GM03348 (cell line): ENCODE results near the gene RNF44.
A peak's percentile ranks its signal among the peaks of the same experiment; 100 is the strongest.
"Not testable (repeated sequence)": the region's sequence is repeated elsewhere in the genome, so short reads cannot be mapped to it uniquely, and the experiment has no call there.

ENCODE experiments used
- DNase-seq: peaks from one replicate; pipeline ENCODE4 v3.0.0; 2012; ENCODE audit warnings: low spot score

Gene RNF44

GRCh38 chr5:176519810-176520720 lies 17.1 kb downstream of the RNF44 start:
- DNase-seq: no peak

DNA sequence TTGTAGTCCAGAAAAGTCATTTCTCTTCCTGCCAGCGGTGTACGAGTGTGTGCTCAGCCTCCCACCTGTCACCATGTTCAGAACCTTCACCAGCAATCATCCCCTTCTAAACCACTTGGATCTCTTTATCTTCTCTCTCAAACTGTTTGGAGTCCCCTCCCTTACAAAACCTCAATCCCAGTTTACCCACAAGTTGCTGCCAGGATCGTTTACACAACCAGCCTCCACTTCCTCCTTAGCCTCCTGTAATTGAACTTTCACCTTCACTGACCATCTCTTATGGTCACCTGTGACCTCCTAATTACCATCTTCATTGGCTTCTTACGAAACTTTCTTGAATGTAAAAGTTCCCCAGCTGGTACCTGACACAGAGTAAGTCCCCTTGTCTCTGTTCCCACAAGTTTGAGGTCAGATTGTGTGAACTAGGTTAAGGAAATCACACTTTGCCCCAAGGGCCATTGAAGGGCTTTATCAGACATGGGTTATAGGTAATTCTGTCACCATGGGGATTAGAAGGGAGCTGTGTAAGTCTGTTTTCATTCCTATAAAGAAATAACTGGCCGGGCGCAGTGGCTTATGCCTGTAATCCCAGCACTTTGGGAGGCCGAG lies 20.0 kb downstream of the RNF44 start:
- DNase-seq: no peak

DNA sequence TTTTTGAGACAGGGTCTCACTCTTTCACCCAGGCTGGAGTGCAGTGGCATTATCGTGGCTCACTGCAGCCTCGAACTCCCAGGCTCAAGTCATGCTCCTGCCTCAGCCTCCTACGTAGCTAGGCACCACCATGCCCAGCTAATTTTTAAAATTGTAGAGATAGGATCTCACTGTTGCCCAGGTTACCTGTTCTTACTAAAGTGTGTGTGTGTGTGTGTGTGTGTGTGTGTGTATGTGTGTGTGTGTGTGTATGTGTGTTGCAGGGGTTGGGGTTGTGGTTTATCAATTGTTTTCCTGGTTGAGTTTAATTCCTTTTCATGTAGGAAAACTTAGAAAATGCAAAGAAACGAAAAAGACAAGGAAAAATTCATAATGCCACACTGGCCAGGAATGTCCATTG lies 21.8 kb downstream of the RNF44 start:
- DNase-seq: no peak

GRCh38 chr5:176514244-176514950 lies 22.8 kb downstream of the RNF44 start:
- no peak for DNase-seq

DNA sequence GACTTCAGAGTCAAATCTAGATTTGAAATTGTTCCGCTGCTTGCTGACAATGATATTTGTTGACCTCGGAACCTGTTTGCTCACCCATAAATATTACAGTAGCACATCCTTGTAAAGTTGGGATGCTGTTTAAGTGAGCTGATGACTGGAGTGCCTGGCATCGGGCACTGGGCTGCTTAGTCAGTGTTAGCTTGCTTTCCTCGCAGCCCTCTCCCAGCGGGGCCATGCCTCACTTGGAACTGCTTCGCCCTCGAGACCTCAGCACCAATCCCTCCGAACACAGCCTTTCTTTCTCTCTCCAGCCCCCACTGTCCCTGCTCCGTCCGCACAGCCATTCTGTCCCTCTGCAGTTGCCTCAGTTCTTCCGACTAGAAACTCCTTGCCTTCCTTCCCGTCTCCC lies 23.4 kb downstream of the RNF44 start:
- DNase-seq: no peak

GRCh38 chr5:176508603-176509002 lies 28.6 kb downstream of the RNF44 start:
- DNase-seq: no peak

GRCh38 chr5:176507911-176508310 lies 29.3 kb downstream of the RNF44 start:
- no peak for DNase-seq

DNA sequence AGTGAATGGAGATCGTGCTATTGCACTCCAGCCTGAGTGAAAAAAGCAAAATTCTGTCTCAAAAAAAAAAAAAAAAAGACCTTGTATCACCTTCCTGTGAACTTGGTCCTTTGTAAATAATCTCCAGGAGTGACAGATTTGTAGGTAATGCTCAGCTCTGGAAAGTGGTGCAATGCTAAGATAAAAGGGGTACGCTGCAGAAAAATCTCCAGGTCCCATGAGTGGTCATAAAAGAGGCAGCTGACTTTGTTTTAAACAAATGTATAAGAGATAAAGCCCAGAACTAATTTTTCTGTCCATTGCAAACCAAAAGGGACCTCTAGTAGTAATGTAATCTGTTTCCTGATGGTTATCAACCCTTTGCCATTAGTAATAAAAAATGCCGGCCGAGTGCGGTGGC lies 33.7 kb downstream of the RNF44 start:
- no peak for DNase-seq

- peak; percentile 75 for DNase-seq
These were observed 35.9 kb downstream of the RNF44 start for GRCh38 chr5:176501333-176501732.

DNA sequence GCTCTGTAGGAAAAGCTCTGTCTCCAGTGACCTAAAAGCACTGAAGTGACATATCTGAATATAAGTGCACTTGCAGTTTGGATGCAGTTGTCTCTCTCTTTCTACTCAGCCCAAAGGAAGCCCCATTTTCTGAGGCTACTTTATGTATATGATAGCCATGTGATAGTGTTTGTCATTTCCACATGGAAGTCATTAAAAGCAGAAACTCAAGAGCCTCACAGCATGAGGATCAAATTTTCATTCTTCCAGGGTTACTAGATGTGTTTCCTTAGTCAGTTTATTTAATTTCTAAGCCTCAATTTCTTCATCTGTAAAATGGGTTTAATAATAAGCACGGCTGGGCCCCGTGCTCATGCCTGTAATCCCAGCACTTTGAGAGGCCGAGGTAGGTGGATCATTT lies 36.7 kb downstream of the RNF44 start:
- no peak for DNase-seq

DNA sequence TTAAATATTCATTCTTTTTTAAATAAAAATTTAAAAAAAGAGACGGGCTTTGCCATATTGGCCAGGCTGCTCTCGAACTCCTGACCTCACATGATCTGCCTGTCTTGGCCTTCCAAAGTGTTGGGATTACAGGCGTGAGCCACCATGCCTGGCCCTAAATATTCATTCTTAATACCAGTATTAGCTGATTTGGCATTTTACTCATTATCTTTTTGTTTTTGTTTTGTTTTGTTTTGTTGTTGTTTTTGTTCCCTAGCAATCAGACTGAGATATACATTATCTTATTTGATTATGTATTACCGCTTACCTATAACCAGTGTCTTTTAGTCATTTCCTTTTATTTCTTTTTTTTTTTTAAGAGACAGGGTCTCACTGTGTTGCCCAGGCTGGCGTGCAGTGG lies 37.9 kb downstream of the RNF44 start:
- no peak for DNase-seq

GRCh38 chr5:176497852-176498251 lies 39.4 kb downstream of the RNF44 start:
- DNase-seq: no peak

- DNase-seq: no peak
These were observed 44.8 kb downstream of the RNF44 start for GRCh38 chr5:176492431-176492830.

GRCh38 chr5:176491901-176492300 lies 45.3 kb downstream of the RNF44 start:
- DNase-seq: no peak

GRCh38 chr5:176491101-176491502 lies 46.1 kb downstream of the RNF44 start:
- no peak for DNase-seq

- no peak for DNase-seq
These were observed 46.9 kb downstream of the RNF44 start for GRCh38 chr5:176490301-176490700.

GRCh38 chr5:176489077-176489476 lies 48.1 kb downstream of the RNF44 start:
- DNase-seq: no peak

GRCh38 chr5:176487160-176487559 lies 50.0 kb downstream of the RNF44 start:
- not testable (repeated sequence) for DNase-seq

- no peak for DNase-seq
These were observed 50.9 kb downstream of the RNF44 start for GRCh38 chr5:176486189-176486757.

- no peak for DNase-seq
These were observed 52.0 kb downstream of the RNF44 start for GRCh38 chr5:176485176-176485575.

- no peak for DNase-seq
These were observed 55.5 kb downstream of the RNF44 start for GRCh38 chr5:176481711-176482110.
